Transverse colon (tissue), 4 donors: ENCODE results near the gene KCP. TPM values are rescaled to one million over a fixed set of nuclear protein-coding genes. Genes with fewer than 3 reads are reported as not detected.

ENCODE experiments used
- DNase-seq: peaks from one replicate; pipeline ENCODE4 v3.0.0-alpha.2; 2019
- H3K27ac ChIP-seq, 4 donors: fragments of 200-600 bp; sonication (generic); 2 replicates each; pipeline ENCODE4 v1.5.1; 2016 to 2018; ENCODE audit warnings: inconsistent platforms in 4 of 4
- H3K27me3 ChIP-seq: fragments of 200-600 bp; sonication (generic); 2 replicates; pipeline ENCODE4 v1.5.1; 2017; ENCODE audit warnings: inconsistent platforms
- H3K36me3 ChIP-seq, 4 donors: fragments of 200-600 bp; sonication (generic); 2 replicates each; pipeline ENCODE4 v1.5.1; 2017 to 2019; ENCODE audit warnings: inconsistent platforms in 4 of 4
- H3K4me1 ChIP-seq, 4 donors: fragments of 200-600 bp; sonication (generic); 2 replicates each; pipeline ENCODE4 v1.5.1; 2017 to 2020; ENCODE audit warnings: inconsistent platforms in 4 of 4
- H3K4me3 ChIP-seq, 4 donors: fragments of 200-600 bp; sonication (generic); 1 replicate in 1 of 4; 2 replicates in 3 of 4; pipeline versions ENCODE4 v1.5.1 to v1.6.1; 2017 to 2019; ENCODE audit warnings: inconsistent platforms in 4 of 4
- H3K9me3 ChIP-seq, 2 donors: fragments of 200-600 bp; sonication (generic); 2 replicates each; pipeline ENCODE4 v1.5.1; 2017 to 2019; ENCODE audit warnings: inconsistent platforms in 2 of 2
- EP300 ChIP-seq: sonication (generic); formaldehyde crosslinking; IDR thresholded peaks from one replicate; pipeline ENCODE4 v1.6.1; 2017; ENCODE audit warnings: antibody characterized with exemption, low read depth
- POLR2A ChIP-seq: fragments of 450-650 bp; IDR thresholded peaks from one replicate; pipeline ENCODE4 v1.6.1; 2016; ENCODE audit warnings: antibody characterized with exemption, mild to moderate bottlenecking, moderate library complexity
- POLR2AphosphoS5 ChIP-seq, 3 donors: sonication (generic); formaldehyde crosslinking; IDR thresholded peaks; one replicate each; pipeline ENCODE4 v1.6.1; 2016; ENCODE audit warnings: antibody characterized with exemption in 3 of 3
- WGBS, 2 donors: methylation state at CpG; one replicate each; pipeline ENCODE4 v1.1.5; 2018; ENCODE audit warnings: low coverage in 1 of 2; 5-methylcytosine and 5-hydroxymethylcytosine counted together
- in situ Hi-C, 4 donors: fragments of 200-750 bp; cut with MboI; loops; one replicate each; pipeline versions ENCODE4 v1.15.0 to v1.15.1; 2017; ENCODE audit warnings: low sequenced_read_pairs in 3 of 4, low pct_ligation_motif_present in 1 of 4, low pct_unique_long_range_greater_than_20kb in 1 of 4
- intact Hi-C: fragments of 100-400 bp; cut with DNase I; formaldehyde crosslinking; loops from one replicate; pipeline ENCODE4 v1.15.1; 2023; ENCODE audit warnings: low total_unique reads
- total RNA-seq, 4 donors: library from RNA; depleted of rRNA; stranded (reverse); fragments of >200 nt; gene quantifications; one replicate each; pipeline ENCODE4 v1.1.0, GENCODE V29; 2016
- TF ChIP-seq, protein P1 (sequence below), 5 experiments: fragments of 200-600 bp in 3 of 5; fragments of 450-650 bp in 2 of 5; sonication (generic) in 3 of 5; IDR thresholded peaks; 1 replicate in 2 of 5; 2 replicates in 3 of 5; pipeline ENCODE4 v1.5.1; 2016 to 2017; ENCODE audit warnings: antibody characterized with exemption in 5 of 5, inconsistent platforms in 3 of 5, mild to moderate bottlenecking in 2 of 5, moderate library complexity in 1 of 5

The KCP gene
- total RNA-seq, 4 donors from 2014 or later = 0.32 to 0.75 (median 0.68) TPM; not detected in 1

DNA sequence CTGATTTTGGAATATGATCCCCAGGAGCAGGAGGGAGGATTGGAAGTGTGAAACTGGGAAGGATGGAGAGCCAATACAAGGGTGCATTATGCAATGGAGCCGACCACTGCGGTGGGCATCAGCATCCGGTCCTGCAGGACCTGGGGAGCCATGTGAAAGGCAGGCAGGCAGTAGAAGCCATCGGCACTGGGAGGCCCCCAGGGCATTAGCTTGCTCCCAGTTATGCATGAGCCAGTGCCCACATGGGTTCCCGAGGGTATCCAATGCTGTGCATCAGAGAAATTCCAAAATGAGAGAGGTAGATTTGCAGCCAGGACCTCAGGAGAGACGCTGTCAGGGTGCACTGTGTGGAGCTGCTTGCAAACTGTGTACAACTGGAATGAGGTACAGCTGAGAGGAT lies 8.7 kb upstream of the KCP start:
- intact Hi-C loops = no loop called here
- H3K27ac ChIP-seq = no peak overlapping the region
- in situ Hi-C loops = no loop called here
- 64 to 67% methylated on average over 4 to 6 of the region's 6 CpGs for WGBS, 2 donors
- no peak overlapping the region for H3K4me3 ChIP-seq
- no peak for TF ChIP-seq EP300
- no peak for TF ChIP-seq POLR2AphosphoS5 (IDR thresholded peaks at IDR 0.05)
- TF ChIP-seq, protein P1, sequence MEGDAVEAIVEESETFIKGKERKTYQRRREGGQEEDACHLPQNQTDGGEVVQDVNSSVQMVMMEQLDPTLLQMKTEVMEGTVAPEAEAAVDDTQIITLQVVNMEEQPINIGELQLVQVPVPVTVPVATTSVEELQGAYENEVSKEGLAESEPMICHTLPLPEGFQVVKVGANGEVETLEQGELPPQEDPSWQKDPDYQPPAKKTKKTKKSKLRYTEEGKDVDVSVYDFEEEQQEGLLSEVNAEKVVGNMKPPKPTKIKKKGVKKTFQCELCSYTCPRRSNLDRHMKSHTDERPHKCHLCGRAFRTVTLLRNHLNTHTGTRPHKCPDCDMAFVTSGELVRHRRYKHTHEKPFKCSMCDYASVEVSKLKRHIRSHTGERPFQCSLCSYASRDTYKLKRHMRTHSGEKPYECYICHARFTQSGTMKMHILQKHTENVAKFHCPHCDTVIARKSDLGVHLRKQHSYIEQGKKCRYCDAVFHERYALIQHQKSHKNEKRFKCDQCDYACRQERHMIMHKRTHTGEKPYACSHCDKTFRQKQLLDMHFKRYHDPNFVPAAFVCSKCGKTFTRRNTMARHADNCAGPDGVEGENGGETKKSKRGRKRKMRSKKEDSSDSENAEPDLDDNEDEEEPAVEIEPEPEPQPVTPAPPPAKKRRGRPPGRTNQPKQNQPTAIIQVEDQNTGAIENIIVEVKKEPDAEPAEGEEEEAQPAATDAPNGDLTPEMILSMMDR (IDR thresholded peaks at IDR 0.05) = no peak
- no peak for TF ChIP-seq POLR2A
- H3K4me1 ChIP-seq = peaks cover 0 to 16% (median 11%) of the 10 kb centered on the region in 4 donors
- no peak for DNase-seq
- H3K36me3 ChIP-seq = no peaks in the 10 kb centered on the region
- H3K9me3 ChIP-seq = no peaks in the 10 kb centered on the region
- H3K27me3 ChIP-seq = peaks cover 51% of the 10 kb centered on the region

DNA sequence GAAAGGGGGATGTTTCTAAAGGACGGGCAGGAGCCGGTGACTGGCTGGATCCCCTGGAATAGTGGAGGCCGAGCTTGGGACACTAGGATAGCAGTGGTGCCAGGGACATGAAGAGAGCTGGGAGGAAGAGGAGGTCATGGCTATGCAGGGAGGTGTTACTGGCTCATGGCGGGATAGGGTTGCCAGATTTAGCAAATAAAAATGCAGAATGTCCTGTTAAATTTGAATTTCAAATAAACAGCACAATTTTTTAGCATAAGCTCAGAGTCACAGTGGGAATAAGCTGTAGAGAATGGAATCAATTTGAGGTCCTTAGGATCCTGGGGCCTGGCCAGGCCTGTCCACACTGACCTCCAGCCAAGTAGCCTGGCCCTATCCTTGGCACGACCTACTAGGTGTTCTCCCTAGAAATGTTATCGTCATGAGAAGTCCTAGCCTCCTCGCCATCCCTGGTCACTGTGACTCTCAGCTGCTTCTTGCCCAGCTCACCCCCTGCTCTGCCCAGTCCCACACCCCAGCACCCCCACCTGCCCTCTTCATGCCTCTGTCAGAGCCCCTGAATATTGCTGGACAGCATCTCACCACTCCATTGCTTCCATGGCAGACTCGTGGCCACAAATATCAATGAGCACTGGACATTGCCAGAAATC lies 7.6 kb upstream of the KCP start:
- 91 to 97% methylated on average over 5 to 8 of the region's 8 CpGs for WGBS, 2 donors
- intact Hi-C loops = no loop called here
- H3K27me3 ChIP-seq = peaks cover 56% of the 10 kb centered on the region

DNA sequence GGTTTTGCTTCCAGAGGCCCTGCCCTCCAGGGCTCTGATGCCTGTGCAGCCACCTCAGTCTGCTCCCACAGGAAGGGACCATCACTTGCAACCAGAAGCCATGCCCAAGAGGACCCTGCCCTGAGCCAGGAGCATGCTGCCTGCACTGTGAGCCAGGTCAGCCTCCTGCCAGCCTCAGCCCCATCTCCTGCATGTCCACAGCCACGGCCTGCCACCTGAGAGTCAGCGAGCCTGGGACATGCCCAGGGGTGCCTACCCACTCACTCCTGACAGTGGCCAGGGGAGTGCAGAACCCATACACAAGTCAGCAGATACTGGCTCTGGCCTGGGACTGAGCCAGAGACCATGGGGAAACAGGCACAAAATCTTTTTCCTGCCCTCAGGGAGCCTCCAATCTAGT lies 6.6 kb upstream of the KCP start:
- no peak for DNase-seq
- Histone ChIP-seq H3K4me3 (no peak overlapping the region), H3K27me3 (peaks cover 52% of the 10 kb centered on the region), H3K36me3 (no peaks in the 10 kb centered on the region), H3K4me1 (peaks cover 0 to 16% (median 12%) of the 10 kb centered on the region in 4 donors), H3K9me3 (no peaks in the 10 kb centered on the region), H3K27ac (no peak overlapping the region)
- 88% methylated on average over 2 of the region's 2 CpGs; no CpG with 5 or more reads in 1 of the 2 donors for WGBS, 2 donors
- in situ Hi-C loops (no loop called here), intact Hi-C loops (no loop called here)
- no peak for TF ChIP-seq POLR2A
- TF ChIP-seq POLR2AphosphoS5 (IDR thresholded peaks at IDR 0.05) = no peak
- TF ChIP-seq, protein P1 (IDR thresholded peaks at IDR 0.05) = no peak
- TF ChIP-seq EP300 = no peak

More for the DNA sequence above, 7.6 kb upstream of the KCP start:
- no peak for TF ChIP-seq POLR2A
- TF ChIP-seq, protein P1 (IDR thresholded peaks at IDR 0.05) = no peak
- no peak for TF ChIP-seq POLR2AphosphoS5 (IDR thresholded peaks at IDR 0.05)
- TF ChIP-seq EP300 = no peak
- no peak for DNase-seq
- Histone ChIP-seq H3K9me3 (no peaks in the 10 kb centered on the region), H3K4me3 (no peak overlapping the region), H3K4me1 (peaks cover 0 to 16% (median 11%) of the 10 kb centered on the region in 4 donors), H3K36me3 (no peaks in the 10 kb centered on the region), H3K27ac (no peak overlapping the region)
- in situ Hi-C loops = no loop called here

DNA sequence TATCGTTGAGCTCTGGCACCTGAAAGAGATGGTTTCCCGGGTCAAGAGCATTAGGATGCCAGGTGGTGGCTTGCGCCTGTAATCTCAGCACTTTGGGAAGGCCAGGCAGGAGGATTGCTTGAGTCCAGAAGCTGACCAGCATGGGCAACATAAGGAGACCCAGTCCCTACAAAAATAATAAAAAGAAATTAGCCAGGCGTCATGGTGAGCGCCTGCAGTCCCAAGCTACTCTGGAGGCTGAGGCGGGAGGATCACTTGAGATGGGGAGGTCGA lies 6.1 kb upstream of the KCP start:
- DNase-seq = no peak
- H3K27me3 ChIP-seq = peaks cover 52% of the 10 kb centered on the region

More for the DNA sequence above, 6.1 kb upstream of the KCP start:
- in situ Hi-C loops = no loop called here
- Histone ChIP-seq H3K9me3 (no peaks in the 10 kb centered on the region), H3K27ac (no peak overlapping the region), H3K4me1 (peaks cover 0 to 19% (median 16%) of the 10 kb centered on the region in 4 donors), H3K4me3 (no peak overlapping the region), H3K36me3 (no peaks in the 10 kb centered on the region)
- WGBS, 2 donors = 93% methylated on average over 7 of the region's 7 CpGs; no CpG with 5 or more reads in 1 of the 2 donors
- intact Hi-C loops = no loop called here
- TF ChIP-seq POLR2AphosphoS5 (IDR thresholded peaks at IDR 0.05) (no peak), POLR2A (no peak), EP300 (no peak)
- TF ChIP-seq, protein P1 (IDR thresholded peaks at IDR 0.05) = no peak
